Endometrial microvascular endothelial cells (primary cell): ENCODE data around the gene MAST2. TPM values are rescaled to one million over a fixed set of nuclear protein-coding genes. Genes with fewer than 3 reads are reported as not detected.

Experiments
- in situ Hi-C: cut with HindIII; loops from 2 replicates; pipeline ENCODE4 v1.10.0; 2017; ENCODE audit warnings: low sequenced_read_pairs, low pct_unique_long_range_greater_than_20kb; ENCODE audit errors: inconsistent ontology term
- total RNA-seq: library from RNA; depleted of rRNA; stranded (reverse); fragments of >200 nt; gene quantifications from one replicate; pipeline ENCODE4 v1.2.3, GENCODE V29; 2015; ENCODE audit errors: inconsistent ontology term

Gene MAST2
- total RNA-seq, 1 donor from 2014 or later = 17.6 TPM

- in situ Hi-C loops = no loop called here
These were observed 73.9 kb downstream of the MAST2 start for GRCh38 chr1:45877264-45877663.

GRCh38 chr1:45879885-45880598 lies 76.6 kb downstream of the MAST2 start:
- in situ Hi-C loops = no loop called here

- in situ Hi-C loops = no loop called here
These were observed 77.5 kb downstream of the MAST2 start for GRCh38 chr1:45880930-45881329.

GRCh38 chr1:45883658-45884057 lies 80.2 kb downstream of the MAST2 start:
- in situ Hi-C loops = no loop called here

GRCh38 chr1:45884700-45885099 lies 81.3 kb downstream of the MAST2 start:
- in situ Hi-C loops = no loop called here

- in situ Hi-C loops = no loop called here
These were observed 82.8 kb downstream of the MAST2 start for GRCh38 chr1:45886229-45886628.

- in situ Hi-C loops = no loop called here
These were observed 83.9 kb downstream of the MAST2 start for GRCh38 chr1:45887156-45887842.

GRCh38 chr1:45890078-45890477 lies 86.7 kb downstream of the MAST2 start:
- in situ Hi-C loops = no loop called here

GRCh38 chr1:45891087-45891486 lies 87.7 kb downstream of the MAST2 start:
- in situ Hi-C loops = no loop called here

GRCh38 chr1:45892068-45892785 lies 88.8 kb downstream of the MAST2 start:
- in situ Hi-C loops = no loop called here

GRCh38 chr1:45894331-45894730 lies 90.9 kb downstream of the MAST2 start:
- in situ Hi-C loops = no loop called here

- in situ Hi-C loops = no loop called here
These were observed 91.5 kb downstream of the MAST2 start for GRCh38 chr1:45894921-45895320.

GRCh38 chr1:45895406-45895805 lies 92.0 kb downstream of the MAST2 start:
- in situ Hi-C loops = no loop called here

- in situ Hi-C loops = no loop called here
These were observed 103.5 kb downstream of the MAST2 start for GRCh38 chr1:45906883-45907282.

- in situ Hi-C loops = no loop called here
These were observed 105.3 kb downstream of the MAST2 start for GRCh38 chr1:45908611-45909140.

- in situ Hi-C loops = no loop called here
These were observed 108.2 kb downstream of the MAST2 start for GRCh38 chr1:45911634-45912033.

GRCh38 chr1:45913183-45913683 lies 109.8 kb downstream of the MAST2 start:
- in situ Hi-C loops = no loop called here

GRCh38 chr1:45913731-45914501 lies 110.5 kb downstream of the MAST2 start:
- in situ Hi-C loops = no loop called here

GRCh38 chr1:45914836-45915235 lies 111.4 kb downstream of the MAST2 start:
- in situ Hi-C loops = no loop called here
